RWPE2 (cell line): ENCODE results near the gene PTPRC.

Source experiments
- ATAC-seq: fragments of 200-7000 bp; cut with Tn5 transposase; 3 replicates; pipeline ENCODE4 v1.9.1; 2021; ENCODE audit warnings: low read depth
- DNase-seq: peaks from one replicate; pipeline ENCODE4 v3.0.0-alpha.2; 2020; ENCODE audit warnings: low spot score
- H3K27ac ChIP-seq: fragments of 450-650 bp; 2 replicates; pipeline ENCODE4 v1.5.1; 2017; ENCODE audit warnings: mild to moderate bottlenecking; ENCODE audit not compliant: poor library complexity, severe bottlenecking
- H3K27me3 ChIP-seq: fragments of 250-450 bp; sonication (Bioruptor Pico); 2 replicates; pipeline ENCODE4 v1.5.1; 2021; ENCODE audit warnings: mild to moderate bottlenecking, moderate library complexity; ENCODE audit not compliant: insufficient read depth, poor library complexity, severe bottlenecking
- H3K36me3 ChIP-seq: fragments of 250-450 bp; sonication (Bioruptor Pico); 2 replicates; pipeline ENCODE4 v1.5.1; 2020; ENCODE audit warnings: low read depth, mild to moderate bottlenecking, moderate library complexity
- H3K4me1 ChIP-seq: fragments of 250-450 bp; sonication (Bioruptor Pico); 2 replicates; pipeline ENCODE4 v1.5.1; 2021; ENCODE audit warnings: mild to moderate bottlenecking, moderate library complexity; ENCODE audit not compliant: insufficient read depth, poor library complexity, severe bottlenecking
- H3K4me3 ChIP-seq: fragments of 250-450 bp; sonication (Bioruptor Pico); 2 replicates; pipeline ENCODE4 v1.5.1; 2021; ENCODE audit warnings: mild to moderate bottlenecking, moderate library complexity; ENCODE audit not compliant: severe bottlenecking
- H3K9me3 ChIP-seq: fragments of 250-450 bp; sonication (Bioruptor Pico); 2 replicates; pipeline ENCODE4 v1.5.1; 2021; ENCODE audit warnings: mild to moderate bottlenecking, moderate library complexity; ENCODE audit not compliant: severe bottlenecking
- CTCF ChIP-seq: fragments of 450-650 bp; IDR thresholded peaks from one replicate; pipeline ENCODE4 v1.5.1; 2017; ENCODE audit warnings: mild to moderate bottlenecking, moderate library complexity; ENCODE audit not compliant: poor library complexity, severe bottlenecking

Gene PTPRC

GRCh38 chr1:198747127-198747526 is 108.3 kb downstream of the PTPRC start:
- Histone ChIP-seq H3K4me1 (no peaks in the 10 kb centered on the region), H3K27ac (no peak overlapping the region), H3K36me3 (no peaks in the 10 kb centered on the region), H3K4me3 (no peak overlapping the region), H3K27me3 (no peaks in the 10 kb centered on the region), H3K9me3 (no peaks in the 10 kb centered on the region)
- TF ChIP-seq CTCF = no peak
- ATAC-seq (no peak), DNase-seq (no peak)

- TF ChIP-seq CTCF = no peak
- Histone ChIP-seq H3K4me1 (no peaks in the 10 kb centered on the region), H3K27ac (no peak overlapping the region), H3K9me3 (no peaks in the 10 kb centered on the region), H3K4me3 (no peak overlapping the region), H3K27me3 (no peaks in the 10 kb centered on the region), H3K36me3 (no peaks in the 10 kb centered on the region)
- DNase-seq = no peak
- ATAC-seq = no peak; the same call in 2 of the 3 replicates
Measured at GRCh38 chr1:198749279-198749678, 110.4 kb downstream of the PTPRC start.

- no peak for DNase-seq
- Histone ChIP-seq H3K36me3 (no peaks in the 10 kb centered on the region), H3K27ac (no peak overlapping the region), H3K9me3 (no peaks in the 10 kb centered on the region), H3K4me1 (no peaks in the 10 kb centered on the region), H3K27me3 (no peaks in the 10 kb centered on the region), H3K4me3 (no peak overlapping the region)
- no peak for TF ChIP-seq CTCF
- no peak for ATAC-seq
Measured at GRCh38 chr1:198750081-198750480, 111.2 kb downstream of the PTPRC start.

- Histone ChIP-seq H3K27me3 (no peaks in the 10 kb centered on the region), H3K4me1 (no peaks in the 10 kb centered on the region), H3K27ac (no peak overlapping the region), H3K9me3 (no peaks in the 10 kb centered on the region), H3K36me3 (no peaks in the 10 kb centered on the region), H3K4me3 (no peak overlapping the region)
- ATAC-seq = no peak
- DNase-seq = no peak
- TF ChIP-seq CTCF = no peak
Measured at GRCh38 chr1:198751741-198752140, 112.9 kb downstream of the PTPRC start.

- no peaks in the 10 kb centered on the region for H3K9me3 ChIP-seq
- no peaks in the 10 kb centered on the region; the same call in 1 of the 2 replicates for H3K36me3 ChIP-seq
- no peak overlapping the region for H3K27ac ChIP-seq
- no peak for TF ChIP-seq CTCF
- ATAC-seq (no peak), DNase-seq (no peak)
- H3K4me1 ChIP-seq = no peaks in the 10 kb centered on the region
- no peaks in the 10 kb centered on the region for H3K27me3 ChIP-seq
- no peak overlapping the region for H3K4me3 ChIP-seq
Measured at GRCh38 chr1:198754670-198755069, 115.8 kb downstream of the PTPRC start.
